ENCODE measurements around the gene RASA3. TPM values are rescaled to one million over a fixed set of nuclear protein-coding genes. Genes with fewer than 3 reads are reported as not detected.

Gene RASA3
- total and polyA plus RNA-seq, 9 of the 15 experiments (the other 6 are each of a cell fraction or from before 2014, with no cell fraction given): 0.72 to 25.3 (median 14.4) TPM

DNA sequence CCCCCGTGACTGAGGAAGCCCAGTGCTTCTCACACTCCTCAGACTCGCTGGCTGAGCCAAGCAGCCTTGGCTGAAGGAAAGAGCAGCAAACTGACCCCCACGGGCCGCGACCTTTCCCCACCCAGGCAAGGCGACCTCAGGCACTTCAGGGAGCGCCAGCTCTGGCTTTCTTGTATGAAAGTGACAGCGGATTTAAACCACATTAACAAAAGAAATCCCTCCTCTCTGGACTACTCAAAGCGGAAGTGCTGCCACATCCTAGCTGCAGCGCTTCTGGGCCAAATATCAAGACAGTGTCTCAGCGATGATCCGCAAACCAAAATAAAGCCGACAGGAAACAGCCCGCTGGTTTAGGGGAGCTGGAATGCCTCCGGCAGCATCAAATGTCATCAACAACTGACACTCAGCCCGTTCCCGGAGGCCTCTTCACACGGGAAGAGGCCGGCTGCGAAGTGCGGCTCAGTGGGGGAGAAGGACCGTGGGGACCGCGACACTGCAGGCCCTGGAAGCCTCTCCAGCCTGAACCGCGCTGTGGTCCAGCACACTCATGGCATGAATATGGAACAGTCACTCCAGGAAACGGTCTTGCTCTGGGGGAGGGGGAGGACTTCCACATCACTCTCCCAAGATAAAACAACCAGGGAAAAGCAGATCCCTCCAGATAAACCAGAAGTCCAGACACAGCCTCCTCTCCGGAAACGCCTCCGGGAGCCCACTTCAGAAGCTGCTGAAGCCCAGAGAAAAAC lies 1.4 kb downstream of the RASA3 start (continued):
- TF ChIP-seq RBBP5 (IDR thresholded peaks at IDR 0.05; ENCODE audit: borderline replicate concordance, insufficient read depth, low read length, poor library complexity, severe bottlenecking) (no peak), ETV5 (CRISPR knock-in tag; IDR thresholded peaks at IDR 0.05; ENCODE audit: low read depth) (peak; percentile 58; the same call in 1 of the 2 replicates), TRIM28 (IDR thresholded peaks at IDR 0.05) (no peak), ARNT (IDR thresholded peaks at IDR 0.05) (no peak), SMARCB1 (IDR thresholded peaks at IDR 0.05; ENCODE audit: insufficient read length, low read depth) (no peak), POLR2G (IDR thresholded peaks at IDR 0.05; ENCODE audit: low read depth, low read length) (peak; percentile 37; the same call in 1 of the 2 replicates), RBM34 (IDR thresholded peaks at IDR 0.05; ENCODE audit: borderline replicate concordance, insufficient read depth, low read length) (no peak), ELF1 (tag; IDR thresholded peaks at IDR 0.05) (0 out of 2 replicates have a peak, but pooled peaks have one; percentile 19), SPI1 (IDR thresholded peaks at IDR 0.05; ENCODE audit: borderline replicate concordance, low read depth, low read length) (peak; percentile 92), PHF8 (IDR thresholded peaks at IDR 0.05; ENCODE audit: borderline replicate concordance, low read length) (peak; percentile 31; the same call in 1 of the 2 replicates), ZFX (CRISPR knock-in tag; IDR thresholded peaks at IDR 0.05) (peak; percentile 43), ZNF592 (IDR thresholded peaks at IDR 0.05) (0 out of 2 replicates have a peak, but pooled peaks have one; percentile 46), KDM1A (IDR thresholded peaks at IDR 0.05) (0 out of 4 replicates have a peak, but pooled peaks of 1 of the 2 experiments have one; percentile 44), SP1 (CRISPR knock-in tag; IDR thresholded peaks at IDR 0.05) (peak; percentile 18; the same call in 1 of the 2 replicates), ZNF175 (CRISPR knock-in tag; IDR thresholded peaks at IDR 0.05; ENCODE audit: low read depth) (0 out of 2 replicates have a peak, but pooled peaks have one; percentile 34), TAF1 (IDR thresholded peaks at IDR 0.05; ENCODE audit: control insufficient read depth, extremely low read depth, insufficient read depth, low read length, severe bottlenecking) (peak; percentile 35), GTF2E2 (tag; IDR thresholded peaks at IDR 0.05) (0 out of 2 replicates have a peak, but pooled peaks have one; percentile 6), ETV6 (IDR thresholded peaks at IDR 0.05; ENCODE audit: borderline replicate concordance in 1 of 2, low read depth in 2 of 2, low read length in 1 of 2) (peak in 1 of 2 experiments; percentile 40; a peak in 1 of 4 replicates), ETV6 (CRISPR knock-in tag; IDR thresholded peaks at IDR 0.05; ENCODE audit: borderline replicate concordance) (no peak), TAF9B (IDR thresholded peaks at IDR 0.05; ENCODE audit: partially characterized antibody) (peak; percentile 9)

All from K562 (cell line).